HL-60 (cell line): ENCODE results near the gene ABCB4.

ENCODE experiments used
- DNase-seq, 2 experiments: peaks; one replicate each; pipeline ENCODE4 v3.0.0-alpha.2; 2010 to 2020; ENCODE audit warnings: low read depth in 1 of 2, low spot score in 1 of 2
- H3K27ac ChIP-seq: fragments of 250-450 bp; sonication (Bioruptor Pico); replicated peaks from 2 replicates; pipeline ENCODE4 v1.5.1; 2020; ENCODE audit warnings: mild to moderate bottlenecking, moderate library complexity
- H3K27me3 ChIP-seq: fragments of 250-450 bp; sonication (Bioruptor Pico); 2 replicates; pipeline ENCODE4 v1.5.1; 2021; ENCODE audit warnings: mild to moderate bottlenecking, moderate library complexity; ENCODE audit not compliant: insufficient read depth, poor library complexity, severe bottlenecking
- H3K4me3 ChIP-seq: replicated peaks from 2 replicates; pipeline ENCODE4 v1.5.1; 2011; ENCODE audit warnings: mild to moderate bottlenecking, control low read depth, low read length; ENCODE audit not compliant: insufficient read depth
- CTCF ChIP-seq: IDR thresholded peaks from one replicate; pipeline ENCODE4 v1.5.1; 2011; ENCODE audit warnings: low read length, control low read depth, inconsistent platforms; ENCODE audit not compliant: insufficient read depth
- GABPA ChIP-seq: IDR thresholded peaks from 2 replicates; pipeline ENCODE4 v1.6.1; 2012; ENCODE audit warnings: low read depth
- POLR2AphosphoS5 ChIP-seq: IDR thresholded peaks from 2 replicates; pipeline ENCODE4 v1.6.1; 2012; ENCODE audit warnings: low read depth
- REST ChIP-seq: IDR thresholded peaks from 2 replicates; pipeline ENCODE4 v1.6.1; 2012; ENCODE audit warnings: low read depth; ENCODE audit not compliant: insufficient replicate concordance
- SPI1 ChIP-seq: IDR thresholded peaks from 2 replicates; pipeline ENCODE4 v1.6.1; 2012; ENCODE audit warnings: low read depth, mild to moderate bottlenecking, borderline replicate concordance

Gene ABCB4

GRCh38 chr7:87513735-87514335 is 38.4 kb upstream of the ABCB4 start:
- no peak for DNase-seq
- no peak overlapping the region for H3K4me3 ChIP-seq
- TF ChIP-seq CTCF (no peak), GABPA (no peak), POLR2AphosphoS5 (no peak), REST (no peak), SPI1 (no peak)

GRCh38 chr7:87512906-87513305 is 37.4 kb upstream of the ABCB4 start:
- no peak for TF ChIP-seq CTCF
- TF ChIP-seq POLR2AphosphoS5, result no peak
- TF ChIP-seq GABPA, result no peak
- no peak for TF ChIP-seq SPI1
- no peak for TF ChIP-seq REST
- no peak overlapping the region for H3K27ac ChIP-seq
- H3K27me3 ChIP-seq, result no peaks in the 10 kb centered on the region
- no peak overlapping the region for H3K4me3 ChIP-seq
- DNase-seq, result no peak

More at GRCh38 chr7:87513735-87514335, 38.4 kb upstream of the ABCB4 start:
- no peaks in the 10 kb centered on the region for H3K27me3 ChIP-seq
- H3K27ac ChIP-seq, result no peak overlapping the region

- Histone ChIP-seq H3K4me3 (no peak overlapping the region), H3K27me3 (no peaks in the 10 kb centered on the region), H3K27ac (no peak overlapping the region)
- DNase-seq, result no peak
- TF ChIP-seq CTCF (no peak), REST (no peak), SPI1 (no peak), GABPA (no peak), POLR2AphosphoS5 (no peak)
Measured at GRCh38 chr7:87511510-87511909, 36.0 kb upstream of the ABCB4 start.
